ENCODE measurements around the gene TNFRSF8.

DNA sequence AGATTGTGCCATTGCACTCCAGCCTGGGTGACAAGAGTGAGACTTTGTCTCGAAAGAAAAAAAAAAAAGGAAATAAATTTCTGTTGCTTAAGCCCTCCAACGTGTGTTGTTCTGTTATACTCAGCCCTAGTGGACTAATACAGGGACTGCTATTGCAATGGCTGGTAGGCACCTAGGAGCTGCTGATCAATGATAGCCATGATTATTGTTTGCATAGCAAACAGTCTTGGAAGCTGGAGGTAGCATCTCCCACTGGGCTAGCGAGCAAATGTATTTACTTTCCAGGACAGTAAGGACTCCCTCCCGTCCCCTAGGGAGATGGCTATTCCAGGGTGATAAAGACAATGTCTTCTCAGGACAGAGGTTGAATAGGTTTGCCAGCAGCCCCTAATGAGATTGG, 13.5 kb upstream of the TNFRSF8 start:
- TF ChIP-seq, protein P1, sequence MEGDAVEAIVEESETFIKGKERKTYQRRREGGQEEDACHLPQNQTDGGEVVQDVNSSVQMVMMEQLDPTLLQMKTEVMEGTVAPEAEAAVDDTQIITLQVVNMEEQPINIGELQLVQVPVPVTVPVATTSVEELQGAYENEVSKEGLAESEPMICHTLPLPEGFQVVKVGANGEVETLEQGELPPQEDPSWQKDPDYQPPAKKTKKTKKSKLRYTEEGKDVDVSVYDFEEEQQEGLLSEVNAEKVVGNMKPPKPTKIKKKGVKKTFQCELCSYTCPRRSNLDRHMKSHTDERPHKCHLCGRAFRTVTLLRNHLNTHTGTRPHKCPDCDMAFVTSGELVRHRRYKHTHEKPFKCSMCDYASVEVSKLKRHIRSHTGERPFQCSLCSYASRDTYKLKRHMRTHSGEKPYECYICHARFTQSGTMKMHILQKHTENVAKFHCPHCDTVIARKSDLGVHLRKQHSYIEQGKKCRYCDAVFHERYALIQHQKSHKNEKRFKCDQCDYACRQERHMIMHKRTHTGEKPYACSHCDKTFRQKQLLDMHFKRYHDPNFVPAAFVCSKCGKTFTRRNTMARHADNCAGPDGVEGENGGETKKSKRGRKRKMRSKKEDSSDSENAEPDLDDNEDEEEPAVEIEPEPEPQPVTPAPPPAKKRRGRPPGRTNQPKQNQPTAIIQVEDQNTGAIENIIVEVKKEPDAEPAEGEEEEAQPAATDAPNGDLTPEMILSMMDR (IDR thresholded peaks at IDR 0.05), result no peak
- TF ChIP-seq POLR2A (IDR thresholded peaks at IDR 0.05) (no peak), EP300 (IDR thresholded peaks at IDR 0.05) (no peak)
